ENCODE measurements around the gene PIK3R2. TPM values are rescaled to one million over a fixed set of nuclear protein-coding genes. Genes with fewer than 3 reads are reported as not detected.

PIK3R2 gene
- polyA plus RNA-seq, 12 donors = 33.4 to 70.2 (median 45.2) TPM; not detected in 1

GRCh38 chr19:18122424-18122823, 30.5 kb upstream of the PIK3R2 start:
- no peak for DNase-seq

- DNase-seq = no peak
These were observed 29.8 kb upstream of the PIK3R2 start for GRCh38 chr19:18122860-18123795.

- DNase-seq = no peak
These were observed 29.1 kb upstream of the PIK3R2 start for GRCh38 chr19:18123819-18124218.

GRCh38 chr19:18126097-18126496, 26.9 kb upstream of the PIK3R2 start:
- DNase-seq = no peak

- no peak for DNase-seq
These were observed 24.9 kb upstream of the PIK3R2 start for GRCh38 chr19:18128044-18128443.

- no peak for DNase-seq
These were observed 24.2 kb upstream of the PIK3R2 start for GRCh38 chr19:18128805-18129204.

GRCh38 chr19:18130523-18131242, 22.3 kb upstream of the PIK3R2 start:
- DNase-seq = no peak

GRCh38 chr19:18131841-18132596, 20.9 kb upstream of the PIK3R2 start:
- no peak for DNase-seq

GRCh38 chr19:18135712-18136584, 17.0 kb upstream of the PIK3R2 start:
- DNase-seq = no peak

- no peak for DNase-seq
These were observed 15.7 kb upstream of the PIK3R2 start for GRCh38 chr19:18137242-18137641.

- no peak for DNase-seq
These were observed 15.2 kb upstream of the PIK3R2 start for GRCh38 chr19:18137657-18138339.

- DNase-seq = no peak
These were observed 12.5 kb upstream of the PIK3R2 start for GRCh38 chr19:18140473-18140872.

GRCh38 chr19:18141031-18141430, 11.9 kb upstream of the PIK3R2 start:
- DNase-seq = no peak

GRCh38 chr19:18143902-18144301, 9.1 kb upstream of the PIK3R2 start:
- DNase-seq = no peak

GRCh38 chr19:18144361-18144760, 8.6 kb upstream of the PIK3R2 start:
- DNase-seq = no peak

- no peak for DNase-seq
These were observed 8.1 kb upstream of the PIK3R2 start for GRCh38 chr19:18144906-18145305.

GRCh38 chr19:18145391-18145999, 7.5 kb upstream of the PIK3R2 start:
- DNase-seq = no peak

- no peak for DNase-seq
These were observed 5.6 kb upstream of the PIK3R2 start for GRCh38 chr19:18147396-18147795.

GRCh38 chr19:18149596-18149975, 3.4 kb upstream of the PIK3R2 start:
- no peak for DNase-seq

Measured in muscle of arm (tissue), 12 donors.